ENCODE results near the gene DNMT3L.
"Not testable (repeated sequence)": the region's sequence is repeated elsewhere in the genome, so short reads cannot be mapped to it uniquely, and the experiment has no call there.

DNMT3L gene

GRCh38 chr21:44286716-44287632 lies 25.3 kb upstream of the DNMT3L start:
- Histone ChIP-seq H3K4me3 (ENCODE audit: low read depth, low read length) (no peak overlapping the region), H3K9me3 (ENCODE audit: control insufficient read depth, insufficient read depth, low read depth, low read length) (no peaks in the 10 kb centered on the region), H3K27ac (ENCODE audit: low read depth, low read length) (no peak overlapping the region), H3K36me3 (ENCODE audit: control insufficient read depth, insufficient read depth, low read length) (no peaks in the 10 kb centered on the region), H3K27me3 (ENCODE audit: control insufficient read depth, insufficient read depth, low read length) (peaks cover 26% of the 10 kb centered on the region), H3K4me1 (ENCODE audit: control insufficient read depth, insufficient read depth, low read length) (peaks cover 41% of the 10 kb centered on the region), H3K9ac (ENCODE audit: low read length) (no peak overlapping the region)

GRCh38 chr21:44286086-44286715 lies 24.5 kb upstream of the DNMT3L start:
- Histone ChIP-seq H3K36me3 (ENCODE audit: control insufficient read depth, insufficient read depth, low read length) (no peaks in the 10 kb centered on the region), H3K4me3 (ENCODE audit: low read depth, low read length) (peak overlapping the region; percentile 51), H3K9me3 (ENCODE audit: control insufficient read depth, insufficient read depth, low read depth, low read length) (no peaks in the 10 kb centered on the region), H3K4me1 (ENCODE audit: control insufficient read depth, insufficient read depth, low read length) (peaks cover 41% of the 10 kb centered on the region), H3K27me3 (ENCODE audit: control insufficient read depth, insufficient read depth, low read length) (peaks cover 26% of the 10 kb centered on the region), H3K27ac (ENCODE audit: low read depth, low read length) (no peak overlapping the region), H3K9ac (ENCODE audit: low read length) (no peak overlapping the region)

- peaks cover 26% of the 10 kb centered on the region for H3K27me3 ChIP-seq (ENCODE audit: control insufficient read depth, insufficient read depth, low read length)
- no peak within 1 kb of the TSS for H3K27ac ChIP-seq (ENCODE audit: low read depth, low read length)
- H3K4me1 ChIP-seq (ENCODE audit: control insufficient read depth, insufficient read depth, low read length): peaks cover 41% of the 10 kb centered on the region
- peak within 1 kb of the TSS; percentile 51 for H3K4me3 ChIP-seq (ENCODE audit: low read depth, low read length)
- H3K9ac ChIP-seq (ENCODE audit: low read length): peak within 1 kb of the TSS; percentile 64
- H3K36me3 ChIP-seq (ENCODE audit: control insufficient read depth, insufficient read depth, low read length): no peaks in the 10 kb centered on the region
- H3K9me3 ChIP-seq (ENCODE audit: control insufficient read depth, insufficient read depth, low read depth, low read length): no peaks in the 10 kb centered on the region
Measured at GRCh38 chr21:44285138-44285992, 23.7 kb upstream of the DNMT3L start, which contains the start of gene AIRE. Gene AIRE (plus strand): TSS chr21:44285876. CDS start chr21:44286007, 131 bp downstream.

- no peak overlapping the region for H3K27ac ChIP-seq (ENCODE audit: low read depth, low read length)
- no peak overlapping the region for H3K4me3 ChIP-seq (ENCODE audit: low read depth, low read length)
- peaks cover 41% of the 10 kb centered on the region for H3K4me1 ChIP-seq (ENCODE audit: control insufficient read depth, insufficient read depth, low read length)
- H3K9me3 ChIP-seq (ENCODE audit: control insufficient read depth, insufficient read depth, low read depth, low read length): no peaks in the 10 kb centered on the region
- H3K9ac ChIP-seq (ENCODE audit: low read length): peak overlapping the region; percentile 64
- H3K36me3 ChIP-seq (ENCODE audit: control insufficient read depth, insufficient read depth, low read length): no peaks in the 10 kb centered on the region
- peaks cover 26% of the 10 kb centered on the region for H3K27me3 ChIP-seq (ENCODE audit: control insufficient read depth, insufficient read depth, low read length)
Measured at GRCh38 chr21:44283948-44284347, 22.3 kb upstream of the DNMT3L start.

GRCh38 chr21:44283211-44283785 lies 21.6 kb upstream of the DNMT3L start:
- Histone ChIP-seq H3K27me3 (ENCODE audit: control insufficient read depth, insufficient read depth, low read length) (peaks cover 26% of the 10 kb centered on the region), H3K4me1 (ENCODE audit: control insufficient read depth, insufficient read depth, low read length) (peaks cover 41% of the 10 kb centered on the region), H3K9ac (ENCODE audit: low read length) (peak overlapping the region; percentile 64)
- H3K9me3 ChIP-seq (ENCODE audit: control insufficient read depth, insufficient read depth, low read depth, low read length); H3K36me3 ChIP-seq (ENCODE audit: control insufficient read depth, insufficient read depth, low read length); H3K4me3 ChIP-seq (ENCODE audit: low read depth, low read length); H3K27ac ChIP-seq (ENCODE audit: low read depth, low read length): not testable (repeated sequence)

- Histone ChIP-seq H3K27me3 (ENCODE audit: control insufficient read depth, insufficient read depth, low read length) (peaks cover 26% of the 10 kb centered on the region), H3K36me3 (ENCODE audit: control insufficient read depth, insufficient read depth, low read length) (no peaks in the 10 kb centered on the region), H3K4me1 (ENCODE audit: control insufficient read depth, insufficient read depth, low read length) (peaks cover 41% of the 10 kb centered on the region), H3K9me3 (ENCODE audit: control insufficient read depth, insufficient read depth, low read depth, low read length) (no peaks in the 10 kb centered on the region), H3K9ac (ENCODE audit: low read length) (peak overlapping the region; percentile 17), H3K27ac (ENCODE audit: low read depth, low read length) (peak overlapping the region; percentile 5; the same call in 1 of the 2 replicates), H3K4me3 (ENCODE audit: low read depth, low read length) (no peak overlapping the region)
Measured at GRCh38 chr21:44282370-44282769, 20.7 kb upstream of the DNMT3L start.

- Histone ChIP-seq H3K9me3 (ENCODE audit: control insufficient read depth, insufficient read depth, low read depth, low read length) (no peaks in the 10 kb centered on the region), H3K4me1 (ENCODE audit: control insufficient read depth, insufficient read depth, low read length) (peaks cover 40% of the 10 kb centered on the region), H3K27me3 (ENCODE audit: control insufficient read depth, insufficient read depth, low read length) (peaks cover 25% of the 10 kb centered on the region), H3K36me3 (ENCODE audit: control insufficient read depth, insufficient read depth, low read length) (no peaks in the 10 kb centered on the region), H3K27ac (ENCODE audit: low read depth, low read length) (no peak overlapping the region), H3K4me3 (ENCODE audit: low read depth, low read length) (no peak overlapping the region), H3K9ac (ENCODE audit: low read length) (no peak overlapping the region)
Measured at GRCh38 chr21:44281801-44282200, 20.1 kb upstream of the DNMT3L start.

GRCh38 chr21:44279354-44280260 lies 17.9 kb upstream of the DNMT3L start:
- Histone ChIP-seq H3K9me3 (ENCODE audit: control insufficient read depth, insufficient read depth, low read depth, low read length) (no peaks in the 10 kb centered on the region), H3K36me3 (ENCODE audit: control insufficient read depth, insufficient read depth, low read length) (no peaks in the 10 kb centered on the region), H3K27me3 (ENCODE audit: control insufficient read depth, insufficient read depth, low read length) (peaks cover 5% of the 10 kb centered on the region), H3K27ac (ENCODE audit: low read depth, low read length) (no peak overlapping the region), H3K4me3 (ENCODE audit: low read depth, low read length) (no peak overlapping the region), H3K4me1 (ENCODE audit: control insufficient read depth, insufficient read depth, low read length) (peaks cover 23% of the 10 kb centered on the region), H3K9ac (ENCODE audit: low read length) (no peak overlapping the region)

GRCh38 chr21:44275041-44275440 lies 13.3 kb upstream of the DNMT3L start:
- Histone ChIP-seq H3K4me1 (ENCODE audit: control insufficient read depth, insufficient read depth, low read length) (no peaks in the 10 kb centered on the region; the same call in 1 of the 2 replicates), H3K9me3 (ENCODE audit: control insufficient read depth, insufficient read depth, low read depth, low read length) (no peaks in the 10 kb centered on the region), H3K4me3 (ENCODE audit: low read depth, low read length) (no peak overlapping the region), H3K27me3 (ENCODE audit: control insufficient read depth, insufficient read depth, low read length) (no peaks in the 10 kb centered on the region; the same call in 1 of the 2 replicates), H3K27ac (ENCODE audit: low read depth, low read length) (no peak overlapping the region), H3K36me3 (ENCODE audit: control insufficient read depth, insufficient read depth, low read length) (no peaks in the 10 kb centered on the region), H3K9ac (ENCODE audit: low read length) (no peak overlapping the region)

GRCh38 chr21:44273046-44273445 lies 11.3 kb upstream of the DNMT3L start:
- Histone ChIP-seq H3K36me3 (ENCODE audit: control insufficient read depth, insufficient read depth, low read length) (no peaks in the 10 kb centered on the region), H3K27me3 (ENCODE audit: control insufficient read depth, insufficient read depth, low read length) (no peaks in the 10 kb centered on the region; the same call in 1 of the 2 replicates)

More at GRCh38 chr21:44273046-44273445, 11.3 kb upstream of the DNMT3L start:
- Histone ChIP-seq H3K4me1 (ENCODE audit: control insufficient read depth, insufficient read depth, low read length) (no peaks in the 10 kb centered on the region; the same call in 1 of the 2 replicates), H3K9me3 (ENCODE audit: control insufficient read depth, insufficient read depth, low read depth, low read length) (no peaks in the 10 kb centered on the region), H3K9ac (ENCODE audit: low read length) (no peak overlapping the region), H3K4me3 (ENCODE audit: low read depth, low read length) (no peak overlapping the region), H3K27ac (ENCODE audit: low read depth, low read length) (no peak overlapping the region)

Data from HUES6 (cell line).